Right lobe of liver (tissue), 6 donors: Measurements from ENCODE around the gene ZSCAN22. TPM values are rescaled to one million over a fixed set of nuclear protein-coding genes. Genes with fewer than 3 reads are reported as not detected.

Experiments used
- ATAC-seq, 4 donors: fragments of 200-7000 bp; cut with Tn5 transposase; one replicate each; pipeline ENCODE4 v1.9.1; 2020; ENCODE audit warnings: mild to moderate bottlenecking in 4 of 4, moderate library complexity in 4 of 4
- DNase-seq, 3 donors: peaks; one replicate each; pipeline ENCODE4 v3.0.0-alpha.2; 2020
- H3K27ac ChIP-seq, 3 donors: fragments of 200-600 bp; one replicate each; pipeline ENCODE4 v1.8.0; 2022
- H3K27me3 ChIP-seq, 2 donors: fragments of 200-600 bp; one replicate each; pipeline ENCODE4 v1.8.0; 2022
- H3K36me3 ChIP-seq, 4 donors: fragments of 200-600 bp; sonication (generic) in 1 of 4; one replicate each; pipeline versions ENCODE4 v1.5.1 to v1.8.0; 2017 to 2022; ENCODE audit warnings: control low read depth in 1 of 4
- H3K4me1 ChIP-seq, 4 donors: fragments of 200-600 bp; sonication (generic) in 1 of 4; one replicate each; pipeline versions ENCODE4 v1.5.1 to v1.8.0; 2017 to 2022; ENCODE audit warnings: control low read depth in 1 of 4
- H3K4me3 ChIP-seq, 3 donors: fragments of 200-600 bp; one replicate each; pipeline ENCODE4 v1.8.0; 2022
- H3K9me3 ChIP-seq, 4 donors: fragments of 200-600 bp; sonication (generic) in 1 of 4; one replicate each; pipeline versions ENCODE4 v1.5.1 to v1.8.0; 2017 to 2022; ENCODE audit warnings: control low read depth in 1 of 4
- POLR2A ChIP-seq: fragments of 450-650 bp; IDR thresholded peaks from one replicate; pipeline ENCODE4 v1.6.1; 2017; ENCODE audit warnings: antibody characterized with exemption, mild to moderate bottlenecking
- WGBS: methylation state at CpG from one replicate; pipeline ENCODE4 v1.1.6; 2018; ENCODE audit warnings: low coverage, low lambda C conversion rate; ENCODE audit not compliant: insufficient coverage; ENCODE audit errors: missing lambda C conversion rate; 5-methylcytosine and 5-hydroxymethylcytosine counted together
- intact Hi-C, 2 donors: fragments of 100-400 bp; cut with DNase I; formaldehyde crosslinking; loops; one replicate each; pipeline versions ENCODE4 v1.11.2 to v1.14.1; 2022
- total RNA-seq, 6 experiments: library from RNA; depleted of rRNA in 2 of 6; stranded (reverse); fragments of >200 nt in 2 of 6; fragmentation: NEBNext Ultra II Directional in 3 of 6; extraction: Animal tissue kit (Norgen Biotek cat#: 25700) in 3 of 6; gene quantifications; one replicate each; pipeline versions ENCODE4 v1.1.0 to v1.2.4, GENCODE V29; 2016 to 2023
- TF ChIP-seq, protein P1 (sequence below), 4 donors: fragments of 200-600 bp in 3 of 4; fragments of 450-650 bp in 1 of 4; IDR thresholded peaks; one replicate each; pipeline versions ENCODE4 v1.5.1 to v1.8.0; 2016 to 2022; ENCODE audit warnings: antibody characterized with exemption in 4 of 4, mild to moderate bottlenecking in 2 of 4
- donor health status: DM: no; HTN: yes; CAD: no.
- donor health status: DM: no; HTN: no; CAD: no.
- donor health status: DM: no; HTN: no; CAD: no.
- donor health status: DM: no; HTN: yes; CAD: no.
- donor health status: DM: no; HTN: yes; CAD: no.

ZSCAN22 gene
- total RNA-seq, 6 experiments from 2014 or later: 1.7 to 2.9 (median 2.1) TPM

DNA sequence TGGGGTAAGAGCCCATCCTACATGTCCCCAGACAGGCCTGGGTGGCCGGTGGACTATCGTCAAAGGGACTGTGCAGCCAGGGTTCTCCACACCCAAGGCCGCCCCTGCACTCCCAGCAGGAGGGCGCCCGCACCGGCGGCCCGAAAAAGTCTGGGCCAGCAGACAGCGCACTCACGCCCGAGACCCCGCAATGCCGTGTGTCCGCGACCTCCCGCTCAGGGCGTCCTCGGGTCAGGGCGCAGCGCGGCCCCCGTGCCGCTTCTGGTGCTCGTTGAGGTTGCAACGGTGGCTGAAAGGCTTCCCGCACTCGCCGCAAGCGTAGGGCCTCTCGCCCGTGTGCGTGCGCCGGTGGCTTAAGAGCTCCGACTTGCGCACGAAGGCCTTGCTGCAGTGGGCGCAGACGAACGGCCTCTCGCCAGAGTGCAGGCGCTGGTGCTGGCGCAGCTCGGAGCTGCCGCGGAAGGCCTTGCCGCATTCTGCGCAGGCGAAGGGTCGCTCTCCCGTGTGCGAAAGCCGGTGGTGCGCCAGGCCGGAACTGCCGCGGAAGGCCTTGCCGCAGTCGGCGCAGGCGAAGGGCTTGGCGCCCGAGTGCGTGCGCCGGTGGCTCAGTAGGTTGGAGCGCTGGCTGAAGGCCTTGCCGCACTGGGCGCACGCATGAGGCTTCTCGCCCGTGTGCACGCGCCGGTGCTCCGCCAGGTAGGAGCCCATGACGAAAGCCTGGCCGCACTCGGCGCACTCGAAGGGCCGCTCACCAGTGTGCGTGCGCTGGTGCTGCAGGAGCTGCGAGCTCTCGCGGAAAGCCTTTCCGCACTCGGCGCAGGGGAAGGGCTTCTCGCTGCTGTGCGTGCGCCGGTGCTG, 29.3 kb downstream of the ZSCAN22 start:
- no peaks in the 10 kb centered on the region for H3K9me3 ChIP-seq
- intact Hi-C loops: no loop called here
- peaks cover 0 to 28% (median 14%) of the 10 kb centered on the region in 4 donors for H3K4me1 ChIP-seq
- no peak overlapping the region for H3K27ac ChIP-seq
- TF ChIP-seq POLR2A: no peak
- TF ChIP-seq, protein P1, sequence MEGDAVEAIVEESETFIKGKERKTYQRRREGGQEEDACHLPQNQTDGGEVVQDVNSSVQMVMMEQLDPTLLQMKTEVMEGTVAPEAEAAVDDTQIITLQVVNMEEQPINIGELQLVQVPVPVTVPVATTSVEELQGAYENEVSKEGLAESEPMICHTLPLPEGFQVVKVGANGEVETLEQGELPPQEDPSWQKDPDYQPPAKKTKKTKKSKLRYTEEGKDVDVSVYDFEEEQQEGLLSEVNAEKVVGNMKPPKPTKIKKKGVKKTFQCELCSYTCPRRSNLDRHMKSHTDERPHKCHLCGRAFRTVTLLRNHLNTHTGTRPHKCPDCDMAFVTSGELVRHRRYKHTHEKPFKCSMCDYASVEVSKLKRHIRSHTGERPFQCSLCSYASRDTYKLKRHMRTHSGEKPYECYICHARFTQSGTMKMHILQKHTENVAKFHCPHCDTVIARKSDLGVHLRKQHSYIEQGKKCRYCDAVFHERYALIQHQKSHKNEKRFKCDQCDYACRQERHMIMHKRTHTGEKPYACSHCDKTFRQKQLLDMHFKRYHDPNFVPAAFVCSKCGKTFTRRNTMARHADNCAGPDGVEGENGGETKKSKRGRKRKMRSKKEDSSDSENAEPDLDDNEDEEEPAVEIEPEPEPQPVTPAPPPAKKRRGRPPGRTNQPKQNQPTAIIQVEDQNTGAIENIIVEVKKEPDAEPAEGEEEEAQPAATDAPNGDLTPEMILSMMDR (IDR thresholded peaks at IDR 0.05): no peak
- DNase-seq: peak in 1 of 3 donors; percentile 35
- no CpG with 5 or more reads among the region's 94 CpGs for WGBS
- no peaks in the 10 kb centered on the region for H3K27me3 ChIP-seq
- H3K4me3 ChIP-seq: peak overlapping the region; percentile 6 to 31 (median 29)
- H3K36me3 ChIP-seq: no peaks in the 10 kb centered on the region
- ATAC-seq: no peak

DNA sequence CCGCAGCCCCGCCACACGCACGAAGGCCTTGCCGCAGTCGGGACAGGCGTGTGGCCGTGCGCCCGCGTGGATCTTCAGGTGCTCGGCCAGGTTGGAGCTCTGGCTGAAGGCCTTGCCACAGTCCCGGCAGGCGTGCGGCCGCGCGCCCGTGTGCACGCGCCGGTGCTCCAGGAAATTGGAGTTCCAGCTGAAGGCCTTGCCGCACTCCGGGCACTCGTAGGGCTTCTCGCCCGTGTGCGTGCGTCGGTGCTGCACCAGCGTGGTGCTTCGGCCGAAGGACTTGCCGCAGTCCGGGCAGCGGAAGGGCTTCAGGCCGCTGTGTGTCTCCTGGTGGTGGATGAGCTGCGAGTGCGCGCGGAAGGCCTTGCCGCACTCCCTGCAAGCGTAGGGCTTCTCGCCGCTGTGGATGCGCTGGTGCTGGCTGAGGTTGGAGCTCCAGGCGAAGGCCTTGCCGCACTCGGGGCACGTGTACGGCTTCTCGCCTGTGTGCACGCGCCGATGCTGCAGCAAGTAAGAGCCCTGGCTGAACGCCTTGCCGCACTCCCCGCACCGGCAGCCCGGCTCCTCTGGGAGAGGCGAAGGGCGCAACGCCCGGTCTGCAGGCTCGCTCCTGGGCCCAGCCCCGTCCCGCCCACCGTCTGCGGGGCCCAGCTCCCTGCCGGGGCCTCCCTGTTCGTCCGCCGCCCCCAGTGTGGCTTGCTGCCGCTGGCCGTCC, 30.1 kb downstream of the ZSCAN22 start:
- TF ChIP-seq, protein P1 (IDR thresholded peaks at IDR 0.05): no peak
- no peak for TF ChIP-seq POLR2A
- no CpG with 5 or more reads among the region's 75 CpGs for WGBS
- Histone ChIP-seq H3K27ac (no peak overlapping the region), H3K27me3 (no peaks in the 10 kb centered on the region), H3K9me3 (no peaks in the 10 kb centered on the region), H3K4me3 (peak overlapping the region; percentile 6 to 31 (median 29)), H3K4me1 (peaks cover 0 to 28% (median 12%) of the 10 kb centered on the region in 4 donors), H3K36me3 (no peaks in the 10 kb centered on the region)
- DNase-seq: peak in 1 of 3 donors; percentile 54
- ATAC-seq: no peak
- intact Hi-C loops: no loop called here

DNA sequence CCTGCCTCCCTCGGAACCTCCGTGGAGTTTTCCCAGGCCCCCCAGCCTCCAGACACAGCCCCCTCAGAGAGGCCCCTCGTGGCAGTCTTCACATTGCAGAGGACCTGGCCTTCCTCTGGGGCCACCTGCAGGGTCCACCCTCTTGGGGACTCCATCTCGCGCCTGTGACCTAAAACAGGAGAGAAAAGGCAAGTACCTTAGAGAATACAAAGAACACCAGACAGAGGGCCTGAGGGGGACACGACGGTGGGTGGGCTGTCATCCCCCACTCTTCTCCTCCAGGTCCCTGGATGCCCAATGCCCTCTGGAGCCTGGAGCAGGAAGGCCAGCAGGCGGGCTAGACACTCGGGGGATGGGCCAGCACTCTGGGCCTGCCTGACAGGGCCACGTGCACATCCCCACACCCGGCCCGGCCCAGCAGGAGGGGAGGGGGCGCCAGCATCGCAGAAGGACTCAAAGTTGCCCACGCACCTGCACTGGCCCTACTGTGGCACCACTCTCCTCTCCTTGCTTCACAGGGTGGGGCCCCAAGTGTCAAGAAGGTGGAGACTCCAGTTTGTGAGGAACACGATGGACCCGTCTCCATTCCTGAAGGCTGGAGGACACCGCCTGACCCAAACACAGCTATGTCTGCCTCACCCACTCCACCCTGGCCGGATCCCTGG, 30.8 kb downstream of the ZSCAN22 start:
- no peaks in the 10 kb centered on the region for H3K36me3 ChIP-seq
- H3K9me3 ChIP-seq: no peaks in the 10 kb centered on the region
- no peak overlapping the region for H3K4me3 ChIP-seq
- peaks cover 0 to 28% (median 12%) of the 10 kb centered on the region in 4 donors for H3K4me1 ChIP-seq
- intact Hi-C loops: no loop called here
- WGBS: 60% methylated on average over 6 of the region's 19 CpGs
- no peak overlapping the region for H3K27ac ChIP-seq
- ATAC-seq (no peak), DNase-seq (peak in 2 of 3 donors; percentile 18 to 22)
- no peaks in the 10 kb centered on the region for H3K27me3 ChIP-seq
- TF ChIP-seq, protein P1 (IDR thresholded peaks at IDR 0.05): no peak
- TF ChIP-seq POLR2A: no peak

DNA sequence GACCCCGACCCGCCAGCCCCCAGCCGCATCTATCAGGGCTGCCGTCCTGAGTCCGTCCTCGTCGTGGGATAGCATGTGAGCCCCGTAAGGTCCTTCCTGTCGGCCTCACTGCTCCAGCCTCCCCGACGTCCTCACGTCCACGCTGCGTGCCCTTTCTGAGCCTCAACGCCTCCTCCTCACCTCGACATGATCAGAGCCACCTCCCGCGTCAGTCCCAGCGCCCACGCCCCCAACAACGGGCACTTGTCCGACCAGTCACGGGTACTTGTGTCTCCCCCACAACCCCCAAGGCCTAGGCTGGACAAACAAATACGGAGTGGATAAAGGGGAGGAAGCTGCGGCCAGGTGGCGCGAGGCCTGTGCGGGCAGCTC, 35.1 kb downstream of the ZSCAN22 start:
- Histone ChIP-seq H3K27ac (peak overlapping the region; percentile 81 to 90 (median 88)), H3K4me3 (peak overlapping the region; percentile 81 to 94 (median 83)), H3K36me3 (no peaks in the 10 kb centered on the region), H3K27me3 (no peaks in the 10 kb centered on the region), H3K9me3 (no peaks in the 10 kb centered on the region), H3K4me1 (no peaks in the 10 kb centered on the region)
- ATAC-seq (peak in 3 of 4 donors; percentile 10 to 42 (median 29)), DNase-seq (peak in 2 of 3 donors; percentile 44 to 61)
- intact Hi-C loops: no loop called here
- WGBS: 4% methylated on average over 23 of the region's 28 CpGs
- TF ChIP-seq, protein P1 (IDR thresholded peaks at IDR 0.05): no peak
- TF ChIP-seq POLR2A: no peak
